H1 (cell line): Measurements from ENCODE around the gene ANKFN1. TPM values are rescaled to one million over a fixed set of nuclear protein-coding genes. Genes with fewer than 3 reads are reported as not detected.

Experiments used
- ATF3 ChIP-seq: IDR thresholded peaks from 2 replicates; pipeline ENCODE4 v1.6.1; 2011; ENCODE audit warnings: low read depth, mild to moderate bottlenecking, low read length; ENCODE audit not compliant: insufficient read depth
- CHD7 ChIP-seq: fragments of 300-600 bp; sonication (generic); IDR thresholded peaks from 2 replicates; pipeline ENCODE4 v1.7.1; 2012; ENCODE audit warnings: low read length, moderate library complexity, mild to moderate bottlenecking, inconsistent platforms; ENCODE audit not compliant: insufficient replicate concordance
- polyA plus RNA-seq, 7 experiments: library from polyadenylated mRNA; depleted of rRNA in 3 of 7; stranded (reverse) in 5 of 7; unstranded in 2 of 7; fragments of >200 nt in 5 of 7; fragments of 200-250 nt in 2 of 7; gene quantifications; 1 replicate in 5 of 7; 2 replicates in 1 of 7; 4 replicates in 1 of 7; pipeline versions ENCODE4 v1.2.1 to v1.2.3, GENCODE V29; 2011 to 2013; ENCODE audit warnings: missing spikeins in 2 of 7, mixed read lengths in 2 of 7
- total RNA-seq: library from RNA; stranded (reverse); fragmentation: NEBNext Ultra II Directional; extraction: Animal tissue kit (Norgen Biotek cat#: 25700); gene quantifications from 2 replicates; pipeline ENCODE4 v1.2.1, GENCODE V29; 2021
- TF ChIP-seq, protein P1 (sequence below): IDR thresholded peaks from 2 replicates; pipeline ENCODE4 v1.6.1; 2012; ENCODE audit warnings: inconsistent platforms

Gene ANKFN1
- total and polyA plus RNA-seq, 2 of the 8 experiments (the other 6 are each of a cell fraction or from before 2014, with no cell fraction given) = not detected

DNA sequence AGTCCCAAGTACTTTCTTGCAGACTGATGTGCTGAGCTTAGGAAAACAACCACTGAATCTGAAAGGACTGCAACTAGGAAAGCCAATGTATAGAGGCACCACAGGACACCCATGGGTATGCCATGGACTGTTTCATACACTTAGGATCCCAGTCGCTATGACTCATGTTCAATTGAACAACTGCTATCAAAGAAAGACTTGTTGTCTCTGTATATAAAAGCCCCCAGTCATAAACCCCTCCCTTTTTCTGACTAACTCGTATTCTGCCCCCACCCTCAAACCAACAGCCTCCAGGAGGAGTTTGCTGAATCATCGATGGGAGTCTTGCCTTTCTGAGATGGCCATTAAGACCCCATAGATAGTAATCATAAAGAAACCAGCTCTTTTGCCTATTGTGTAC lies 205.4 kb downstream of the ANKFN1 start (continued):
- TF ChIP-seq CHD7 (no peak), ATF3 (no peak)
- TF ChIP-seq, protein P1, sequence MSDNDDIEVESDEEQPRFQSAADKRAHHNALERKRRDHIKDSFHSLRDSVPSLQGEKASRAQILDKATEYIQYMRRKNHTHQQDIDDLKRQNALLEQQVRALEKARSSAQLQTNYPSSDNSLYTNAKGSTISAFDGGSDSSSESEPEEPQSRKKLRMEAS = no peak
